ENCODE results near the gene DNER.

- TF ChIP-seq, protein P1, sequence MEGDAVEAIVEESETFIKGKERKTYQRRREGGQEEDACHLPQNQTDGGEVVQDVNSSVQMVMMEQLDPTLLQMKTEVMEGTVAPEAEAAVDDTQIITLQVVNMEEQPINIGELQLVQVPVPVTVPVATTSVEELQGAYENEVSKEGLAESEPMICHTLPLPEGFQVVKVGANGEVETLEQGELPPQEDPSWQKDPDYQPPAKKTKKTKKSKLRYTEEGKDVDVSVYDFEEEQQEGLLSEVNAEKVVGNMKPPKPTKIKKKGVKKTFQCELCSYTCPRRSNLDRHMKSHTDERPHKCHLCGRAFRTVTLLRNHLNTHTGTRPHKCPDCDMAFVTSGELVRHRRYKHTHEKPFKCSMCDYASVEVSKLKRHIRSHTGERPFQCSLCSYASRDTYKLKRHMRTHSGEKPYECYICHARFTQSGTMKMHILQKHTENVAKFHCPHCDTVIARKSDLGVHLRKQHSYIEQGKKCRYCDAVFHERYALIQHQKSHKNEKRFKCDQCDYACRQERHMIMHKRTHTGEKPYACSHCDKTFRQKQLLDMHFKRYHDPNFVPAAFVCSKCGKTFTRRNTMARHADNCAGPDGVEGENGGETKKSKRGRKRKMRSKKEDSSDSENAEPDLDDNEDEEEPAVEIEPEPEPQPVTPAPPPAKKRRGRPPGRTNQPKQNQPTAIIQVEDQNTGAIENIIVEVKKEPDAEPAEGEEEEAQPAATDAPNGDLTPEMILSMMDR (IDR thresholded peaks at IDR 0.05) = no peak
- TF ChIP-seq HOXB5 (CRISPR knock-in tag; IDR thresholded peaks at IDR 0.05) (no peak), CEBPB (IDR thresholded peaks at IDR 0.05) (no peak), POLR2A (IDR thresholded peaks at IDR 0.05; ENCODE audit: low read length) (no peak), EP300 (IDR thresholded peaks at IDR 0.05) (no peak)
Observed at GRCh38 chr2:229426464-229426863, 287.9 kb downstream of the DNER start.
